HG03521 (cell line): ENCODE results near the gene SAP130.

Source experiments
- ATAC-seq: cut with Tn5 transposase; IDR thresholded peaks from one replicate; pipeline ENCODE4 v1.9.1; 2021; ENCODE audit warnings: mild to moderate bottlenecking, moderate library complexity; ENCODE audit not compliant: unreplicated experiment

SAP130 gene

DNA sequence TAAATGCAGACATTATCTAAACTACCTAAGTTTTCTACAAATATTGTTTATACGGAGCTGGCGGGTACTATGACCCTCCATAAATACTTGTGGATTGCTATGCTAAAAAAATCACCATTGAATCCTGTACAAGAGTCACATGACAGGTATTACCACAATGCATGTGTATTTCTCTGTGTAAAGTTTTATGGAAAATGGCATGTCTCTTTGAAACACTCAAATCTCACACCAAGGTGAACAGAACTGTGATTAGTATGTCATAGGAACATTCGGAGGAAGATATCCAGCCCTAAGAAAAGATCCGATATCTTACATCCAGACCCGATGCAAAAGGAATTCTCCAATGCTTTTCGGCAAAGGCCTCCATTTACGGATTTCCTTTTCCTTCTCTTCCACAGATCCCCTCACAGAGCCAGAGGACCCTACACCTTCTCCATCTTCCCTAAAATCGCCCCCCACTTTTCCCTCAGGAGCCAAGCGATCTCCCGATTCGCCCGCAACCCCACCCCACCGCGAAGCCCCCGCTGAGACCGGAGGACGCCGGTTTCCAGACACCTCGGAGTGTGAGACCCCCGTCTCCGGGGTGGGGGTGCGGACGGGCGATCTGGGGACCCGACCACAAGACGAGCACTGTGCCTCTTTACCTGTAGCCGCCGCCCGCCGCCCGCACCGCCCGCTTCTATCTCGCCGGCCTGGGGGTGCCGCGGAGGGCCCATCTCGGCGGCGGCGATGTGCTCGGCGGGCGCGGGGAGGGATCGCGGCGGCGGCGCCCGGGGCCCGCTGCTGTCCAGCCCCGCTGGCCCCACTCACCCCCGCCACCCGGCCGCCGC, 1.2 kb downstream of the SAP130 start:
- no peak for ATAC-seq

DNA sequence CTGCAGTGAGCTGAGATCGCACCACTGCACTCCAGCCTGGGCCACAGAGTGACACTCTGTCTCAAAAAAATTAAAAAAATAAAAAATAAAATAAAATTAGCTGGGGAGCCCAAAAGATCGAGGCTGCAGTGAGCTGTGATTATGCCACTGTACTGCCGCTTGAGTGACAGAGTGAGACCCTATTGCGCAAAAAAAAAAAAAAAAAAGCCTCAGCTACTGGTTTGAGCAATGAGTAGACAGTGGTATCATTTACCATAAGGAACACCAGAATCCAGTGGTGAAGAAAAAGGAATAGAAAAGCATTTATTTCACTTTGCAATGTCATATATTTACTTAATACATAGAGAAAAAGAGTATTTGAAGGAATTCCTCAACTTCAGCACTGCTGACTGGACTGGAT, 3.0 kb downstream of the SAP130 start:
- no peak for ATAC-seq

- no peak for ATAC-seq
Measured at GRCh38 chr2:128017561-128017960, 10.3 kb downstream of the SAP130 start.

DNA sequence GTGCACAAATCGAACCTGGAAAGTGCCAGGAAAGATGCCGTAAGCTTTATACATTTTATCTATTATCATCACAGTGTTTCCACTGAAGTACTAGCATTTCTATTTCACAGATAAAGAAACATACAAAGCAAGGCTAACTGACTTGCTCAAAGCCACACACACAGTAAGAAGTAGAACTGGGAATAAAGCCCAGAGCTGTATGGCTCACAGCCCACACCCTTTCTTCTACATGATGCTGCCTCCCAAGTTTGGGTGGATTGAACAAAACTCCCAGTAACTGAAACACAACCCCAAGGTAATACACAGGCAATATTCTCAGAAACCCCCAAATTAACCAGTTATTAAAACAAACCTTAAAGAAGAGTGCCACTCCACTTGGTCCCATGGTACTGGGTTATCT, 11.2 kb downstream of the SAP130 start:
- ATAC-seq = no peak

DNA sequence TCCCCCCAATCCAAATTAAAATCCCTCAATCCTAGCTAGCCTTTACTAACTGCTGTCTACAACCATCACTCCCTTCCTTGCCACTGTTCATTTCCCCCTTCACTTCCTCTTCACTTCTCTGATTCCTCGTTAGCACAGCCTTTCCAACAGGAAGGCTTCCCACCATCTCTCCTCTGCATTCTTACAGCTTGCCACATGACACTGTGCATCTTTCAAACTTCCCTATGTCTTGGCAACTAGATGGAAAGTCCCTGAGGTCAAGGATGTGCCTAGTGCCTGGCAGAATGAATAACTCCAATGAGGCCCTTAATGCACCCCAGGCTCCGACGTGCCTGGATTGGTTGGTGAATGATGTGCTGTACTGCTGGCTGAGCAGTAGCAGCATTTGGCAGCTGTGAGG, 15.2 kb downstream of the SAP130 start:
- no peak for ATAC-seq

- ATAC-seq = no peak
Measured at GRCh38 chr2:128008074-128008672, 19.7 kb downstream of the SAP130 start.

- no peak for ATAC-seq
Measured at GRCh38 chr2:128004509-128004908, 23.4 kb downstream of the SAP130 start.

DNA sequence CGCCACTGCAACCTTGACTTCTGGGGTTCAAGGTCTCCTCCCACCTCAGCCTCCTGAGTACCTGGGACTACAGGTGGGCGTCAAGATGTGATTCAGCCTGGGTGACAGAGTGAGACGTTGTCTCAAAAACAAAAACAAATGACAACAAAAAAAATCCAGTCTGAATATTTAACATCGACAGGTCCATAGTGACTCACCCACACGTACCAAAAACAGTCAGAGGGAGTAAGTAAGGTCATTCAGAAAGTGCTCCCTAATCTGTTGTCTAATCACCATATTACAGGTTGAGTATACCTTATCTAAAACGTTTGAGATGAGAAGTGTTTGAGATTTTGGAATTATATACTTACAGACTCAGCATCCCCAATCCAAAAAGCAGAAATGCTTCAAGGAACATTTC, 24.4 kb downstream of the SAP130 start:
- ATAC-seq = no peak

- no peak for ATAC-seq
Measured at GRCh38 chr2:127996160-127996559, 31.7 kb downstream of the SAP130 start.

GRCh38 chr2:127995725-127996124, 32.1 kb downstream of the SAP130 start:
- no peak for ATAC-seq

DNA sequence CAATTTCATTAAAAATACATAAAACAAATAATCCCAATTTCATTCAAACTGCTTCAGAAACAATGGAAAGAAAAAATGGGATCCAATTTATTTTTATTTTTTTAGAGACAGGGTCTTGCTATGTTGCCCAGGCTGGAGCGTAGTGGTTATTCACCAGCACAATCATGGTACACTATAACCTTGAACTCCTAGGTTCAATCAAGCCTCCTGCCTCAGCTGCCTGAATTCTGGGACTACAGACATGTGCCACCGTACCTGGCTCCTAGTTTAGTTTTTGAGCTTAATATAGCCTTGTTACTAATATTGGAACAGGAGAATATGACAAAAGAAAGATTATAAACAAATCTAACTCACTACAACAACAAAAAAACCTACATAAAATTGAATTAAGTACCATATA, 34.2 kb downstream of the SAP130 start:
- ATAC-seq = no peak

GRCh38 chr2:127991742-127992141, 36.1 kb downstream of the SAP130 start:
- no peak for ATAC-seq

- ATAC-seq = no peak
Measured at GRCh38 chr2:127986548-127987079, 41.2 kb downstream of the SAP130 start.

DNA sequence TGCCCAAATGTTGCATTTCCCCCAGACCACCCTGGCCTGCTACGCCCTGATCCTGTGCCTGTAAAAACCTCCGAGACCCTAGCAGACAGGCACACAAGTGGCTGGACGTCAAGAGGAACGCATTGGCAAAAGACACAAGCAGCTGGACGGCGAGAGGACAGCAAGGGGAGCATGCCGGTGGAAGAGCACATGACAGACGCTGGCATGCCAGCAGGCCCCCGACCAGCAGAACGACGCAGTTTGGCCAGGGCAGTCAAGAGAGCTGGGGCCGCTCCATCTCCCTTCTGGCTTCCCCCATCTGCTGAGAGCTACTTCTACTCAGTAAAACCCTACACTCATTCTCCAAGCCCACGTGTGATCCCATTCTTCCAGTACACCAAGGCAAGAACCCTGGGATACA, 42.1 kb downstream of the SAP130 start:
- ATAC-seq = no peak

GRCh38 chr2:127985026-127985734, 42.7 kb downstream of the SAP130 start:
- no peak for ATAC-seq

DNA sequence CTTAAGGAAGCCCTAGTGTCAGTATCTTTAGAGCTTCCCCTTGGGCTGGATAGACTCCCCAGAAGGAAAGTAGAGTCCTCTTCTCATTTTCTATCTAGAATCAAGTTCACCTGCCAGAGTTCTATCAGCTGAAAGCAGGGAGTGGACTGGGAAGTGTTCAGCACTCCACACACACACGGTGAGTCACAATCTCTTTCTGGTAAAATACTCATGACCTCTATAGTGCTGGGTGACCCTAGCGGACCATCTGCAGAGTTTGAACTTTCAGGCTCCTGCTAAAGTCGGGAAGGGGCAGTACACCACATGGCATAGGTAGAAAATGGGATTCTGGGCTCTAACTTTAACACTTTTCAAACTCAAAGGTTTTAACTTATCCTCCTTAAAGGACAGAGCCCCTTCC, 43.3 kb downstream of the SAP130 start:
- no peak for ATAC-seq

DNA sequence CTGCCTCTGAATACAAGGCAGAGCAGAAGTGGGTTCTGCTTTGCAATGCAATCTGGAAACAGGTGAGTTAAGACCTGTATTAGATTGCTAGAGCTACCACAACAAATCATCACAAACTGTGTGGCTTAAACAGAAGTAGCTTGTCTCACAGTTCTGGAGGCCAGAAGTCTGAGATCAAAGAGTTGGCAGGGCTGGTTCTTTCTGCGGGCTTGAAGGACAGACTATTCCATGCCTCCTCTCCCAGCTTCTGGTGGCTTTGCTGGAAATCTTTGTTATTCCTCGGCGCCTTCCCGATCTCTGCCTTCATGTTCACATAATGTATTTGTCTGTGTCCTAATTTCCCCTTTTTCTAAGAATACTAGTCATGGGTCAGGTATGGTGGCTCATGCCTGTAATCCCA, 58.4 kb downstream of the SAP130 start:
- ATAC-seq = no peak

DNA sequence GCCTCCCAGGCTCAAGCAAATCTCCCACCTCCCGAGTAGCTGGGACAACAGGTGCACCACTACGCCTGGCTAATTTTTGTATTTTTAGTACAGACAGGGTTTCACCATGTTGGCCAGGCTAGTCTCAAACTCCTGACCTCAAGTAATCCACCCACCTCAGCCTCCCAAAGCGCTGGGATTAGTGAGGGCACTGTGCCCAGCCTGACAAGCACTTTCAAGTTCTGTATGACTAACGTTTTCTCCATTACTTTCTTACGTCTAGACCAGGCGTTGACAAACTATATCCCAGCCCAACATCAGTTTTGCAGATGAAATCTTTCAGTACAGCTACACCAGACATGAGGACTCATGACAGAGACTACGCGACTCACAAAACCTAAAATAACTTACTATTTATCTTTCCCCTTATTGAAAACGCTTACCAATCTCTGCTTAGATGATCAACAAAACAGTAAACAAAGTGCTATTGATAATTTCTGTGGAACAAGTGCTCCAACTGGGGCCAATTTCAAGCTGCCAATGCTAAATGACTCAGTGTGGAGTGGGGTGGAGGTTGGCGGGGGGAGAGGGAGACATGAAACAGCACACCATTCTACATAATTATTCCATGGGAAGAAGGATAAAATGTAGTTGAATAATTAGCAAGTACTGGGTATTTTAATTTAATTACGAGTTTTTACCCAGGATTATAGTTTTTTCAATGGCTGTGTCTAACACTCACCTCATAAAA, 59.1 kb downstream of the SAP130 start:
- ATAC-seq = no peak

DNA sequence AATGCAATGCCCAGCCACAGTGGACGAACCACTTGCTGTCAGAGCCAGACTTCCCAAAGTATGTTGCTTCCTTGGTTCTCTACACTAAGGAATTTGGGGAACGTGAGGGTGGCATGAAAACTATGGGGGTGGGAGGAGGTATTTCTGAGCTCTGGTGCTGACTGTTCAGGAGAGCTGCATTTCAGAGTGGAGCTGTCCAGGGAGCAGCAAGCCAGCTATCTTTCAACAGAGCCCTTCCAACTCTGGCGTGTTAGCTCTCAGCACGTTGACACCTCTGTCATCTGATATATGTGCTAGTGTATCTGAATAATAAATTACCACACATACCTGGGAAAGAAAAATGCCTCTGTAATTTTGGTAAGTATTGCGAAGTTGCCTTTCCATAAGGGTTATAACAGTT, 66.1 kb downstream of the SAP130 start:
- ATAC-seq = no peak

DNA sequence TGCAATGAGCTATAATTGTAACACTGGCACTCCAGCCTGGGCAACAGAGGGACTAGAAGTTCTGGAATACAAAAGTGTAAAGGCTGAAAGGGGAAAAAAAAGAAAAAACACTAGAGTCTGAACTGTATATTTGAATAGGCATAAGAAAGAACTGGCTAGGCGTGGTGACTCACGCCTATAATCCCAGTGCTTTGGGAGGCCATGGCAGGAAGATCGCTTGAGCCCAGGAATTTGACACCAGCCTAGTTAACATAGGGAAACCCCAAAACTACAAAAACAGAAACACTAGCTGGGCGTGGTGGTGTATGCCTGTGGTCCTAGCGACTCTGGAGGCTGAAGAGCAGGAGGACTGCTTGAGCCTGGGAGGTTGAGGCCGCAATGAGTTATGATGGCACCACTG, 70.6 kb downstream of the SAP130 start:
- no peak for ATAC-seq

GRCh38 chr2:127954857-127955256, 73.0 kb downstream of the SAP130 start:
- ATAC-seq = no peak
